Progenitor cell of endocrine pancreas (in vitro differentiated cells): Measurements from ENCODE around the gene CLIC1. TPM values are rescaled to one million over a fixed set of nuclear protein-coding genes. Genes with fewer than 3 reads are reported as not detected.

Experiments used
- DNase-seq: peaks from one replicate; pipeline ENCODE4 v3.0.0; 2021; ENCODE audit warnings: low spot score; ENCODE audit not compliant: unreplicated experiment
- H3K27ac Mint-ChIP-seq: 2 replicates; pipeline ENCODE4 v1.8.0; 2021; ENCODE audit warnings: mild to moderate bottlenecking, moderate library complexity, mixed read lengths
- H3K27me3 Mint-ChIP-seq: 2 replicates; pipeline ENCODE4 v1.8.0; 2021; ENCODE audit warnings: mixed read lengths
- H3K36me3 Mint-ChIP-seq: 2 replicates; pipeline ENCODE4 v1.8.0; 2022; ENCODE audit warnings: mixed read lengths; ENCODE audit not compliant: insufficient read depth
- H3K4me1 Mint-ChIP-seq: 2 replicates; pipeline ENCODE4 v1.8.0; 2021; ENCODE audit warnings: low read depth, mixed read lengths
- H3K4me3 Mint-ChIP-seq: 2 replicates; pipeline ENCODE4 v1.8.0; 2021; ENCODE audit warnings: low read depth, mild to moderate bottlenecking, moderate library complexity, mixed read lengths
- H3K9me3 Mint-ChIP-seq: 2 replicates; pipeline ENCODE4 v1.8.0; 2021; ENCODE audit warnings: low read depth, mixed read lengths
- CTCF ChIP-seq: fragments of 200-600 bp; sonication (generic); IDR thresholded peaks from one replicate; pipeline ENCODE4 v1.5.0; 2021; ENCODE audit warnings: antibody characterized with exemption, mild to moderate bottlenecking; ENCODE audit not compliant: unreplicated experiment
- total RNA-seq: library from RNA; stranded (reverse); gene quantifications from 2 replicates; pipeline ENCODE4 v1.2.1, GENCODE V29; 2021

The CLIC1 gene
- total RNA-seq, 1 donor from 2014 or later: 275 TPM

- H3K4me3 Mint-ChIP-seq: no peak overlapping the region
- H3K36me3 Mint-ChIP-seq: peaks cover 3% of the 10 kb centered on the region
- no peaks in the 10 kb centered on the region for H3K9me3 Mint-ChIP-seq
- peaks cover 12% of the 10 kb centered on the region for H3K4me1 Mint-ChIP-seq
- TF ChIP-seq CTCF: no peak
- no peaks in the 10 kb centered on the region for H3K27me3 Mint-ChIP-seq
- no peak for DNase-seq
- peak overlapping the region; percentile 89 for H3K27ac Mint-ChIP-seq
Measured at GRCh38 chr6:31777667-31778050, 41.3 kb upstream of the CLIC1 start.

GRCh38 chr6:31776989-31777666 is 40.8 kb upstream of the CLIC1 start, which contains the start of gene VWA7:
VWA7 (minus strand) TSS chr6:31777328; CDS start chr6:31776779, 549 bp downstream.
- Mint-ChIP-seq H3K27me3 (no peaks in the 10 kb centered on the region), H3K4me3 (peak within 1 kb of the TSS; percentile 38), H3K4me1 (peaks cover 12% of the 10 kb centered on the region), H3K36me3 (peaks cover 3% of the 10 kb centered on the region), H3K27ac (peak within 1 kb of the TSS; percentile 89), H3K9me3 (no peaks in the 10 kb centered on the region)
- peak; percentile 46 for DNase-seq
- TF ChIP-seq CTCF: no peak

GRCh38 chr6:31776485-31776988 is 40.2 kb upstream of the CLIC1 start:
- no peak for DNase-seq
- peaks cover 3% of the 10 kb centered on the region for H3K36me3 Mint-ChIP-seq
- H3K9me3 Mint-ChIP-seq: no peaks in the 10 kb centered on the region
- peak overlapping the region; percentile 89 for H3K27ac Mint-ChIP-seq
- no peak for TF ChIP-seq CTCF
- peak overlapping the region; percentile 38 for H3K4me3 Mint-ChIP-seq
- H3K27me3 Mint-ChIP-seq: no peaks in the 10 kb centered on the region
- H3K4me1 Mint-ChIP-seq: peaks cover 12% of the 10 kb centered on the region

- Mint-ChIP-seq H3K4me1 (peaks cover 12% of the 10 kb centered on the region), H3K4me3 (peak overlapping the region; percentile 38), H3K9me3 (no peaks in the 10 kb centered on the region), H3K36me3 (no peaks in the 10 kb centered on the region), H3K27me3 (no peaks in the 10 kb centered on the region), H3K27ac (peak overlapping the region; percentile 84)
- no peak for TF ChIP-seq CTCF
- DNase-seq: no peak
Measured at GRCh38 chr6:31775633-31776484, 39.5 kb upstream of the CLIC1 start.

- DNase-seq: no peak
- Mint-ChIP-seq H3K4me1 (peaks cover 12% of the 10 kb centered on the region), H3K27me3 (no peaks in the 10 kb centered on the region), H3K27ac (peak overlapping the region; percentile 84), H3K4me3 (no peak overlapping the region), H3K36me3 (no peaks in the 10 kb centered on the region), H3K9me3 (no peaks in the 10 kb centered on the region)
- no peak for TF ChIP-seq CTCF
Measured at GRCh38 chr6:31775184-31775583, 38.9 kb upstream of the CLIC1 start.
